ENCODE results near the gene RAP1GAP.

The RAP1GAP gene

GRCh38 chr1:21596174-21596573 lies 73.0 kb downstream of the RAP1GAP start:
- in situ Hi-C loops (cut with MboI; ENCODE audit: low sequenced_read_pairs) = no loop called here

DNA sequence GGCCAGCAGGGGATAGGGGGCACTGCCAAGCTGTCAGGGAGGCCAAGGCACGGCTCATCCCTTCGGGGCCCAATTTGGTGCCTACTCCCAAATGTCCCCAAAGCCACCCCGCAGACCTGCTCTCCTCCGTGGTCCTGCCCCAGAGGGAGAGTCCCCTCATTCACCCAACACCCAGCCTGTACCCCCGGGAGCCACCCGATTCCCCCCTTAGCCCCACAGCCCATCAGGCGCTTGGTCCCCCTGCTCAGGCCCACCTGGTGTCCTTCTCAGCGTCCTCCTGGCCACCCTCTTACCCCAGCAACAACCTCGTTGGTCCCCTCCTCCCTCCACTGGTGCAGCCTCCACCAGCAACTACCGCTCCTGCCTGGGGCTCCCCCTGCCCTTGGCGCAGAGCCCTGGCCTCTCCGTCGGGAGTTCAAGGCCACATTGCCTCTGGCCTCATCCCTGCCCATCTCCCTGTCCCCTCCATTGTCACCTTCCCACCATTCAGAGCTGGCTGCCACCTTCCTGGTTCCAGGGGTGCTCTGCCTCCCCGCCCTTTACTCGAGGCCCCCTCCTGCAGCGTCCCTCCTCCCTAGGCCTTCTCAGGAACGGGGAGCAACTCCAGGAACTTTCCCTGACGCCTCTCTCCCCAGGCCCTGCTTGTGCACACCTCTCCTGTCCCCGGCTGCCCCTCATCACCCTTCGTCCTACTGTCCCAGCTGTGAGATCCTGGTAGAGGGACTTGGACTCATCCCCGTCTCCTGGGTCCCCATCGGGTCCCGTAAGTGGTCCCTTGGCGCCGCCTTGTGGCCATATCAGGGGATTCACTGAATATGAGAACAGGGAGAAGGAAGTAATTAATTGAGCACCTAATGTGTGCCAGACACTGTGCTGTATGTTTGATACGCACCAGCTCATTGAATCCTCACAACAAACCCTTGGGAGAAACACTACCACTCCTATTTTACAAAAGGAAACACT lies 73.9 kb downstream of the RAP1GAP start:
- in situ Hi-C loops (cut with MboI; ENCODE audit: low sequenced_read_pairs) = no loop called here

DNA sequence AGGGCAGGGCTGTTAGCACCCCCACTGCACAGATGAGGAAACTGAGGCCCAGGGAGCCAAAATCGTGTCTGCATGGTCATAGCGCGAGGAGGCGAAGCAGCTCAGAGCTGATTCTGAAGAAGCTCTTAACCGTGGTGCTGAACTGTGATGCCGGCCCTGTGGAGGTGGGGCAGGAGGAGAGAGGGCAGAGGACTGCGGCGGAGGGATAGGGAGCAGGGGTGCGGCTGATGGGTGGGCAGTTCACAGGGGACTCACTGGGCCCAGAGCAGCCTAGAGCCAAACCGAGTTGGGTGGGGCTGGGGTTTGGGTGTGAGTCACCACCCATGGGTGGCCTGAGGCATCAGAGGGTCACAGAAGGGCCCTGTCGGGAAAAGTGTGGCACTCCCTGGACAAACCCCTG lies 74.7 kb downstream of the RAP1GAP start:
- in situ Hi-C loops (cut with MboI; ENCODE audit: low sequenced_read_pairs) = no loop called here

DNA sequence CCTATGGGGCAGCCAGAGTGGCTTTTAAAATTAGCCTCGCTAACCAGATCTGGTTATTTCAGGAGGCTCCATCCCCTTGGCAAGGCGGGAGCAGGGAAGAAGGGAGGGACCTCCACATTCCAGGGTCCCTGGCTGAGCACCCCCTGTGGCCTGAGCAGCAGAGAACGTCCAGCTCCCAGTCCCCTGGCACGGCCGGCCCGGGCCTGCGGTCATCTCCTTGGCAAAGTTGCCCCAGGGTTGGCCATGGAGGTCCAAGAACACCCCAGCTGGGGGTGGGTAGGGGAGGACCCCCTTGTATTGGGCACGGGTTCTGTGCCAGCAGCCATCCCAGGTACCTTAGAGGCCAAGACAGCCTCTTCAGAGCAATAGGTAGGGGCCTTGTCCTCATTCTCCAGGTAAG lies 75.9 kb downstream of the RAP1GAP start:
- in situ Hi-C loops (cut with MboI; ENCODE audit: low sequenced_read_pairs) = no loop called here

GRCh38 chr1:21592086-21592865 lies 76.9 kb downstream of the RAP1GAP start:
- in situ Hi-C loops (cut with MboI; ENCODE audit: low sequenced_read_pairs) = no loop called here

DNA sequence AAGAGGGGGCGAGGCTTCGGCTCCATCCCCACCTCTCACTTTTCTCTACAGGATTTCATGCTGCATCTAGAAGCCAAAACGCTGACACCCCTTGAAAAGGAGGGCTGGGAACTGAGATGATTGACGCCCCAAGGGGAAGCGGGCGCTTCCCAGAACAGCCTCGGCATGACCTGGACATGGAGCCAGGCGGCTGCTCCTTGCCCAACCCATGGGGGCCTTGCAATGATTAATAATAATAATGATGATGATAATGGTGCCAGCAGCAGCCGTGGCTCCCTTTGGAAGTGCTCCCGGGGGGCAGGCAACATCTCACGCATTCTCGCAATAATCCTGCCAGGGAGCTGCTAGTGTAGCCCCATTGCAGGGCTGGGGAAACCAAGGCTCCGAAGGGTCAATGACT lies 78.2 kb downstream of the RAP1GAP start:
- in situ Hi-C loops (cut with MboI; ENCODE audit: low sequenced_read_pairs) = no loop called here

GRCh38 chr1:21590126-21590880 lies 78.9 kb downstream of the RAP1GAP start:
- in situ Hi-C loops (cut with MboI; ENCODE audit: low sequenced_read_pairs) = no loop called here

DNA sequence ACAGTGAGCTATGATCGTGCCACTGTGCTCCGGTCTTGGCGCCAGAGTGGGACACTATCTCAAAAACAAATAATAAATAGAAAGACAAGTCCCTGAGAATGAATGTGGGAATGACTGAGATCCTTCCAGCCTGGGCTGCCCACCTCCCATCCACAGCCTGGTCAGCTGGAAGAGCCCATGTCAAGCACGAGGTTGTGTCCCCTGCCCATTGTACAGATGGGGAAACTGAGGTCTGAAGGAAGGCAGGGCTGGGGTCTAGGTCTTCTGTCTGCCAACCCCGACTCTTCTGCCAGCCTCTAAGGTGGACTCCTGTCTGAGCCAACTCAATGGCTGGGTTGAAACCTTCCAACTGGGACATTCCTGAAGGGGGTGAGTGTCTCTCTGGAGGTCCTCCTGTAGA lies 79.5 kb downstream of the RAP1GAP start:
- in situ Hi-C loops (cut with MboI; ENCODE audit: low sequenced_read_pairs) = no loop called here

- in situ Hi-C loops (cut with MboI; ENCODE audit: low sequenced_read_pairs) = no loop called here
Measured at GRCh38 chr1:21587602-21587953, 81.6 kb downstream of the RAP1GAP start.

DNA sequence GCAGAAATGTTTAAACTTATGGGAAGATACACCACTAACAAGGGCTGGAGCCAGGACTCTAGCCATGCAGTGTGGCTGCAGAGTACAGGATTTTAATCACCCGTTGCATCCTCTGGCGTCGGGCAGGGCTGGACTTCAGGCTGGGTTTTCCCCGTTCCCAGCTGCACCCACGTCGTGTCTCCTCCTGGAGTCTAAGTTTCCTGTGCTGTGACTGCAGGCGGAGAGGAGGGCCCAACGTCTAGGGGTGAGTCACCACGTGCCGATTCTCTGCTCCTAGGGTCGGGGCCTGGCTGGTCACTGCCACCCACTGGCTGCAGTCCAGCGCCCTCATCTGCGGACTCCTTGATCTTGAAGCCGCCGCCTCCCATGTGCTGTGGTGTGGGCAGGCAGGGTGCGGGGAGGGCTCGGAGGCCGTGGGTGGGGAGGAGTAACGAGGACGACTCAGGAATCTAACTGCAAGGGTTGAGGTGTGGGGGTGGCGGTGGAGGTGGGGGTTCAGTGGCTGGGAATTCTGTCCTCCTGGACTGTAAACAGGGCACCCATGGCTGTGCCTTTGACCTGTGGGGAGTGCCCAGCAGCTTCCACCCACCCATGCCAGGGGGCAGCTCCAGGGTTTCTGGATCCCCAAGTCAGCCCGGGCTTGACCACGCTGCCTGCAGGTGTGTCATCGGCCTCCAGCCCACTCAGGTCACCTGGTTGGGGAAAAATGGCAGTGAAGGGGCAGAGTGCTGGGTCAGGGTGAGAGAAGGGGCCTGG lies 82.1 kb downstream of the RAP1GAP start:
- in situ Hi-C loops (cut with MboI; ENCODE audit: low sequenced_read_pairs) = no loop called here

DNA sequence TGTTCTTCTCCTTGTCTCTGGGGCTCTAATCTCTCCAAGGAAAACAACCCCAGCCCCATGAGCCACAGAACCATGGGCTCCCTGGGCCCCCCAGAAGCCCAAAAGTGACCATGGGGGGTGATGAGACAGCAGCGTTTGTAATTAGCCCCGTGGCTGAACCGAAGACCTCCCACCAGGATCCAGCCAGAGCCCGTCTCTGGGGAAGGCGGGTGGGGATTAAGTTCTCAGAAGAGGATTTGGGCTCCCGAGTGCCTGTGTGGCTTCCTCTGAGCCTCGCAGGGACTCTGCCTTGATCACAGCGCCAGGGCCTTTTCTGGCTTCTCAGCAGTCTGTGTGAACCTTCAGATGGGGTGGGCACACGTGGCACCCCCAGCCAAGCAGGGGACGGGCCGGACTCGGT lies 82.9 kb downstream of the RAP1GAP start:
- in situ Hi-C loops (cut with MboI; ENCODE audit: low sequenced_read_pairs) = no loop called here

- in situ Hi-C loops (cut with MboI; ENCODE audit: low sequenced_read_pairs) = no loop called here
Measured at GRCh38 chr1:21585037-21585436, 84.1 kb downstream of the RAP1GAP start.

GRCh38 chr1:21584096-21584495 lies 85.1 kb downstream of the RAP1GAP start:
- in situ Hi-C loops (cut with MboI; ENCODE audit: low sequenced_read_pairs) = no loop called here

DNA sequence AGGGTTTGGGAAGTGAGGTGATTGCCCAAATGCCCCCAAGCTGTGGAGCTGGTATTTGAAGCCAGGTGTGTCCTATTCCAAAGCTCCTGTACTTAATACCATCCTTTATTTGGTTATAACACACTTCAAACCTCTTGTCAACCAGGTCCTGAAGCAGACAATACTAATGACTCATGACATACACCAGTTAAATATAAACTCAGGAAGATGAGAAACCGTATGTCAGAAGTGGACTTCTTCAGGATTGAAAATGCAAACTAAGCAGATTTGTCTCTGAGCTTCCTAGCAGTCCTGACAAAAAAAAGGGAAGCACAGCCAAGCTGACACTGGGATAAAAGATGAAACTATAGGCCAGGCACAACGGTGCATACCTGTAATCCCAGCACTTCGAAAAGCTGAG lies 89.4 kb downstream of the RAP1GAP start:
- in situ Hi-C loops (cut with MboI; ENCODE audit: low sequenced_read_pairs) = no loop called here

DNA sequence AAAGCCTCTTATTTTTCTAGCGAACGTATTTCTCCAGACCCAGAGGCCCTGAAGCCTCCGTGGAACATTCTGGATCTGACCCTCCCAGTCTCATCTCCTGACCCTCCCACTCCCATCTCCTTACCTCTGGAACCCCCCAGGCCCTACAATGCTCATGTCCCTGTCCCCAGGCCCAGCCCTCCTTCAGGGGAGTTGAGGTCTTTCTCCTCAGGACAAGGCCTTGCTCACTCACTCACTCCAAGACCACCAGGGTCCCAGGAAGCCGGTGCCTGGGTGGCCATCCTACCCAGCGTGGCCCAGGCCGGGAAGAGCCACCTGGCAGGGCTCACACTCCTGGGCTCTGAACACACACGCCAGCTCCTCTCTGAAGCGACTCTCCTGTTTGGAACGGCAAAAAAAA lies 91.2 kb downstream of the RAP1GAP start:
- in situ Hi-C loops (cut with MboI; ENCODE audit: low sequenced_read_pairs) = no loop called here

DNA sequence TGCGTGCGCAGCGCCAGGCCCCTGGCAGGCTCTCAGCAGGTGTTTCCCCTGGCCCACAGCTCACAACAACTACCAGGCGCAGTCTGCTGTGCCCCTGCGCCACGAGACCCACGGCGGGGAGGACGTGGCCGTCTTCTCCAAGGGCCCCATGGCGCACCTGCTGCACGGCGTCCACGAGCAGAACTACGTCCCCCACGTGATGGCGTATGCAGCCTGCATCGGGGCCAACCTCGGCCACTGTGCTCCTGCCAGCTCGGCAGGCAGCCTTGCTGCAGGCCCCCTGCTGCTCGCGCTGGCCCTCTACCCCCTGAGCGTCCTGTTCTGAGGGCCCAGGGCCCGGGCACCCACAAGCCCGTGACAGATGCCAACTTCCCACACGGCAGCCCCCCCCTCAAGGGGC lies 91.8 kb downstream of the RAP1GAP start:
- in situ Hi-C loops (cut with MboI; ENCODE audit: low sequenced_read_pairs) = no loop called here

GRCh38 chr1:21576798-21577187 lies 92.4 kb downstream of the RAP1GAP start:
- in situ Hi-C loops (cut with MboI; ENCODE audit: low sequenced_read_pairs) = no loop called here

DNA sequence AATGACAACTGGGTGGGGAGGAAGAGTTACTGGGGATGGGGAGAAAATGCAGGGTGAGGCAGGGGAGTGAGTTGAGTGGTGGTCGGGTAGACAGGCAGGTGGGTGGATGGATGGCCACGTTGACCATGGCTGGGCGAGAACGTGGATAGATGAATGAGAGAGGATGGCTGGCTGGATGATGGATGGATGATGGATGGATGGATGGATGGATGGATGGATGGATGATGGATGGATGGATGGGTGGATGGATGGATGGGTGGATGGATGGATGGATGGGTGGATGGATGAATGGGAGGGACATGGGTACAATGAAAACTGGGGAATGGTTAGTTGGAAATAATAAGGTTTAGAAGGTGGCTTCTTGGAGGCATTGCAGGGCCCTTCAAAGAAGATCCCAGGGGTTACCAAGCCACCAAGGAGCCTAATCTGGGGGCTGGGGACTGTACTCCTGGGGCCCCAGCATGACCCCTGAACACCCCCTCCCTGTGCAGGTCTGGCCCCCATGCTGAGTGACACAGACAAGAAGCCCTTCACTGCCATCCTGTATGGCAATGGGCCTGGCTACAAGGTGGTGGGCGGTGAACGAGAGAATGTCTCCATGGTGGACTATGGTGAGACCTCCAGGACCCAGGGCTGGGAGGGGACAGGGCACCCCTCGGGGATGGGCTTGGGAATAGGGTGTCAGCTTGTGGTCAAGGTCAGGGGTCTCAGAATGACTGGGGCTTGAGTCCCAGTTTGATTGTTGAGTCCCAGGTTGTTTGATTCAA lies 92.9 kb downstream of the RAP1GAP start:
- in situ Hi-C loops (cut with MboI; ENCODE audit: low sequenced_read_pairs) = no loop called here

DNA sequence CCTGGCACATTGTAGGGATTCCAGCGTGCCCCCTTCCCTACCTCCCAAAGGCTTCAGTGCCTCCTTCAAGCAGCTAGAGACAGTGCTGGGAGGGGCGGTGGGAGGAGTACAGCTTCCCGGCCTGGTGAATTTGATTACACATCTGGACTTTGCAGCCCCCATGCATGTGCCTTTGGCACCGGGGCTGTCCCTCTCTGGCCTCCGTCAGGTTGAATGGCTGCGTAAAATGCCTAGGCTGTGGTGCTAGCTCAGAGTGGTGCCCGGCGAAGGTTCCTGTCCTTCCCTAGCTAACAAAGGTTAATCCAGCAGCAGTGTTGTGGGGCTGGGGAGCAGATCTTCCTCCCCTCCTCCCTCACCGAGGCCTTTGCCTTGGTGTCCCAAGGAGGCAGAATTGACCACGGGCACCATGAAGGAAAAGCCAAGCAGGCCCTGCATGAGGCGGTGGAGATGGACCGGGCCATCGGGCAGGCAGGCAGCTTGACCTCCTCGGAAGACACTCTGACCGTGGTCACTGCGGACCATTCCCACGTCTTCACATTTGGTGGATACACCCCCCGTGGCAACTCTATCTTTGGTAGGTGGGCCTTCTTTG lies 93.7 kb downstream of the RAP1GAP start:
- in situ Hi-C loops (cut with MboI; ENCODE audit: low sequenced_read_pairs) = no loop called here
